ENCODE results near the gene NME4. TPM values are rescaled to one million over a fixed set of nuclear protein-coding genes. Genes with fewer than 3 reads are reported as not detected.

NME4 gene
- total RNA-seq, 1 experiment from 2014 or later, result 140 TPM

DNA sequence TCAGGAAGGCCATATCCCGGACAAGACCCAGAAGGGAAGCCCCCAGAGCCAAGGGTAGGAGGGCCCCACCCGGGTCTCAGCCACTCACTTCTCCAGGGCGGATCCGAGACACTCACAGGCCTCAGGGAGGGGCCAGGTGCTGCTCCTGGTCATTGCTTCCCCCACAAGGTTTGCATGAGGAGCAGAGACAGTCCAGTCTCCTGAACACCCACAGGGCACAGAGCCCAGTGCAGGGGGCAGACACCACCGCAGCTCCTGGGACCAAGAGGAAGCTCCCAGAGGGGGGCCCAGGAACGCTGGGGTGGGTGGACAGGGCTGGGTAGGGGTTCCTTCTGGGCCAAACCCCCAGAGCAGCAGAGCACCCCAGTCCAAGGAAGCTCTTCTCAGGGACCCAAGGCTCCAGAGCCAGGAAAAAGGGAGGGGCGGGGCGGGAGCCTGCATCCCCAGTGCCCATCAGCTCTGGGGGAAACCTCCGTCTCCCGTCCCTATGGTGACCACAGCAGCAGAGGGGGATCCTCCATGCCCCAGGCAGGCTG is 26.0 kb upstream of the NME4 start:
- peak overlapping the region; percentile 91 for H3K4me3 Mint-ChIP-seq (ENCODE audit: unreplicated experiment)
- Histone ChIP-seq H3K4me3 (ENCODE audit: low read depth, low read length) (peak overlapping the region; percentile 23; the same call in 1 of the 2 replicates), H3K27me3 (replicated peaks; ENCODE audit: control insufficient read depth, insufficient read depth, low read length) (no peaks in the 10 kb centered on the region), H3K9me3 (no peaks in the 10 kb centered on the region), H3K36me3 (ENCODE audit: control insufficient read depth, insufficient read depth, low read length) (peaks cover 2% of the 10 kb centered on the region), H3K4me1 (no peaks in the 10 kb centered on the region)
- peak overlapping the region; percentile 96 for H3K27ac Mint-ChIP-seq (ENCODE audit: unreplicated experiment)
- intact Hi-C loops (cut with micrococcal nuclease; ENCODE audit: unreplicated experiment), result no loop called here
- H3K9me3 Mint-ChIP-seq (ENCODE audit: unreplicated experiment), result no peaks in the 10 kb centered on the region
- no peaks in the 10 kb centered on the region for H3K4me1 Mint-ChIP-seq (ENCODE audit: low read depth, unreplicated experiment)
- no peak for DNase-seq
- TF ChIP-seq, protein P1, sequence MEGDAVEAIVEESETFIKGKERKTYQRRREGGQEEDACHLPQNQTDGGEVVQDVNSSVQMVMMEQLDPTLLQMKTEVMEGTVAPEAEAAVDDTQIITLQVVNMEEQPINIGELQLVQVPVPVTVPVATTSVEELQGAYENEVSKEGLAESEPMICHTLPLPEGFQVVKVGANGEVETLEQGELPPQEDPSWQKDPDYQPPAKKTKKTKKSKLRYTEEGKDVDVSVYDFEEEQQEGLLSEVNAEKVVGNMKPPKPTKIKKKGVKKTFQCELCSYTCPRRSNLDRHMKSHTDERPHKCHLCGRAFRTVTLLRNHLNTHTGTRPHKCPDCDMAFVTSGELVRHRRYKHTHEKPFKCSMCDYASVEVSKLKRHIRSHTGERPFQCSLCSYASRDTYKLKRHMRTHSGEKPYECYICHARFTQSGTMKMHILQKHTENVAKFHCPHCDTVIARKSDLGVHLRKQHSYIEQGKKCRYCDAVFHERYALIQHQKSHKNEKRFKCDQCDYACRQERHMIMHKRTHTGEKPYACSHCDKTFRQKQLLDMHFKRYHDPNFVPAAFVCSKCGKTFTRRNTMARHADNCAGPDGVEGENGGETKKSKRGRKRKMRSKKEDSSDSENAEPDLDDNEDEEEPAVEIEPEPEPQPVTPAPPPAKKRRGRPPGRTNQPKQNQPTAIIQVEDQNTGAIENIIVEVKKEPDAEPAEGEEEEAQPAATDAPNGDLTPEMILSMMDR (IDR thresholded peaks at IDR 0.05; ENCODE audit: insufficient read depth in 1 of 2, low read depth in 1 of 2, low read length in 1 of 2, severe bottlenecking in 1 of 2, unreplicated experiment in 1 of 2), result no peak
- BruUV-seq (replicated peaks), result no TSS peak
- ChIA-PET POLR2A (interaction anchor here (0.6 to 0.8 kb wide), 3 partner anchors 18 to 1121 kb away, joined by 5 read pairs; no protein-coding TSS in a partner anchor), CTCF (interaction anchor here (0.8 to 1.4 kb wide), 4 partner anchors 9 to 264 kb away, joined by 3 to 6 read pairs (median 4); partner anchors contain the start of gene AXIN1)
- H3K36me3 Mint-ChIP-seq (ENCODE audit: insufficient read depth, unreplicated experiment), result peaks cover 45% of the 10 kb centered on the region
- H3K27me3 Mint-ChIP-seq (ENCODE audit: insufficient read depth, unreplicated experiment), result no peaks in the 10 kb centered on the region

DNA sequence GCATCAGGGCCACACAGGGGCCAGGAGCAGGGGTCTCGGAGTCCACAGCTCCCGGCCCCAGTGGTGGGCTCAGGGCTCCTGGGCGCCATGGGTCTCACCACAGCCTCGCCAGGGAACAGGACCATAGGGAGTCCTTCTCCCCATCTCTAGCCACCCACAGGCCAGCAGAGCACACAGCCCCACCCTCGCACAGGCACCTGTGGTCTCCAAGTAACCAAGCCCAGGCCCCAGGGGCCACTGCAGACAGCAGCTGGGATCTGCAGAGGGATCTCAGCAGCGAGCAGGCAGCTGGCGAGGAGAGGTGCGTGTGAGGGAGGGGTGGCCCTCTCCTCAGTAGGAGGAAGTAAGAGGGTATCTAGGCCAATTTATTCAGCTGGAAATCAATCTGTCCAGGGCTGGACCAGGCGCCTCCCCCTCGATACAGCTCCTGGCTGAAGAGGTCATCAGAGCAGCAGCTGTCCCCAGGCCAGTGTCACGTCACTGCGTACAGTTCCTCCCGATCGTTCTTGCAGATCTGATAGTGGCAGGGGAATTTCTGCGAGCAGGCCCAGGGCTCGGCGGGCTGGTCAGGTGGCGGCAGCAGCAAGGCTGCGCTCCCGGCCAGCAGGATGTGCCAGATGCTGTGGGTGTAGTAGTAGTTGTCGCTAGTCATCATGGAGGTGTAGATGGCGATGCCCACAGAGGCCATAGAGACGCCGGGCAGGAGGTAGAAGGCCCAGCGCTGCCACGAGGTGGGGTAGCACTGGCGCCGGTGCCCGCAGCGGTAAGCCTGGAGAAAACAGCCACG is 25.3 kb upstream of the NME4 start:
- POLR2A ChIA-PET, result no interaction called here
- H3K4me3 Mint-ChIP-seq (ENCODE audit: unreplicated experiment), result no peak overlapping the region
- H3K27me3 ChIP-seq (replicated peaks; ENCODE audit: control insufficient read depth, insufficient read depth, low read length), result no peaks in the 10 kb centered on the region
- H3K36me3 ChIP-seq (ENCODE audit: control insufficient read depth, insufficient read depth, low read length), result peaks cover 2% of the 10 kb centered on the region
- no peak for DNase-seq
- no peaks in the 10 kb centered on the region for H3K4me1 ChIP-seq
- no peak overlapping the region for H3K27ac Mint-ChIP-seq (ENCODE audit: unreplicated experiment)
- no peaks in the 10 kb centered on the region for H3K9me3 Mint-ChIP-seq (ENCODE audit: unreplicated experiment)
- TF ChIP-seq, protein P1 (IDR thresholded peaks at IDR 0.05; ENCODE audit: insufficient read depth in 1 of 2, low read depth in 1 of 2, low read length in 1 of 2, severe bottlenecking in 1 of 2, unreplicated experiment in 1 of 2), result no peak
- peaks cover 47% of the 10 kb centered on the region for H3K36me3 Mint-ChIP-seq (ENCODE audit: insufficient read depth, unreplicated experiment)
- no peaks in the 10 kb centered on the region for H3K9me3 ChIP-seq
- no TSS peak for BruUV-seq (replicated peaks)
- H3K4me1 Mint-ChIP-seq (ENCODE audit: low read depth, unreplicated experiment), result no peaks in the 10 kb centered on the region
- no peaks in the 10 kb centered on the region for H3K27me3 Mint-ChIP-seq (ENCODE audit: insufficient read depth, unreplicated experiment)
- CTCF ChIA-PET, result interaction anchor here (0.6 to 1.4 kb wide), 3 partner anchors 11 to 395 kb away, joined by 3 to 6 read pairs (median 3); partner anchors contain the start of gene AXIN1
- intact Hi-C loops (cut with micrococcal nuclease; ENCODE audit: unreplicated experiment), result no loop called here
- no peak overlapping the region for H3K4me3 ChIP-seq (ENCODE audit: low read depth, low read length)

DNA sequence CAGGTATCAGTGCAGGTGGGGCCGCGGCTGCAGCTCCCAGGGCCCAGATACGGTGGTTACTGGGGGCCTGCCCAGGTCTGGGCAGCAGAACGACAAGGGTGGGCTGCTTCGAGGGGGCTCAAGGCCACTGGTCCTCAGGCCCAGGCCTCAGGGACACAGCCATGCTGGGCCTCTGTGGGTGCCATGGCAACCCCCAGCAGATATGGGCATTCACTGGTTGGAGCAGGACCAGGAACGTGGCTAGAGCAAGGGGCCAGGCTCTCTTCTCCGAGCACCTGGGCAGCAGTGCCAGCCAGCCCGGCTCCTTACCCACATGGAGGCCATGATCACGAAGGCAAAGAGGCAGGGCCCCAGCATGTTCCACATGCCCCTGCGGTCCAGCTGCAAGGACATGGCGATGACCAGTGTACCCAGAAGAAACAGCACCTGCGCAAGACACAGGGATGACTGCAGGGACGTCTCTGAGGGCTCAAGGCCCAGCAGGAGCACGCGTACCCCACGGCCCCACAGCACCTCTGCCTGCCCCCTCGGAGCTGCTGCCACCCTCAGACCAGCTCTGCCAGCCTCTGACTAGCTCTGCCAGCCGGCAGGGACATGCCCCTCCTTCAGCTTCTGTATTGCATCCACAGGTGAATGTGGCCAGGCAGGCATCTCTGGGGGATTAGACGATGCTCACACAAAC is 24.6 kb upstream of the NME4 start:
- H3K27ac Mint-ChIP-seq (ENCODE audit: unreplicated experiment), result no peak overlapping the region
- H3K4me3 Mint-ChIP-seq (ENCODE audit: unreplicated experiment), result no peak overlapping the region
- no peaks in the 10 kb centered on the region for H3K9me3 ChIP-seq
- no peak overlapping the region for H3K4me3 ChIP-seq (ENCODE audit: low read depth, low read length)
- H3K4me1 Mint-ChIP-seq (ENCODE audit: low read depth, unreplicated experiment), result no peaks in the 10 kb centered on the region
- intact Hi-C loops (cut with micrococcal nuclease; ENCODE audit: unreplicated experiment), result no loop called here
- H3K36me3 ChIP-seq (ENCODE audit: control insufficient read depth, insufficient read depth, low read length), result peaks cover 2% of the 10 kb centered on the region
- no TSS peak for BruUV-seq (replicated peaks)
- TF ChIP-seq, protein P1 (IDR thresholded peaks at IDR 0.05; ENCODE audit: insufficient read depth in 1 of 2, low read depth in 1 of 2, low read length in 1 of 2, severe bottlenecking in 1 of 2, unreplicated experiment in 1 of 2), result no peak
- ChIA-PET POLR2A (no interaction called here), CTCF (no interaction called here)
- H3K27me3 ChIP-seq (replicated peaks; ENCODE audit: control insufficient read depth, insufficient read depth, low read length), result no peaks in the 10 kb centered on the region
- no peaks in the 10 kb centered on the region for H3K9me3 Mint-ChIP-seq (ENCODE audit: unreplicated experiment)
- no peaks in the 10 kb centered on the region for H3K4me1 ChIP-seq
- no peak for DNase-seq
- H3K27me3 Mint-ChIP-seq (ENCODE audit: insufficient read depth, unreplicated experiment), result no peaks in the 10 kb centered on the region
- H3K36me3 Mint-ChIP-seq (ENCODE audit: insufficient read depth, unreplicated experiment), result peaks cover 45% of the 10 kb centered on the region

All from Caco-2 (cell line).